ENCODE results near the gene FAM228A.

The FAM228A gene

GRCh38 chr2:24159708-24160107 is 15.1 kb upstream of the FAM228A start:
- no peak overlapping the region for H3K27ac ChIP-seq
- TF ChIP-seq CTCF (IDR thresholded peaks at IDR 0.05) (no peak), ZFX (IDR thresholded peaks at IDR 0.05; ENCODE audit: borderline replicate concordance) (no peak)

GRCh38 chr2:24160761-24161160 is 14.1 kb upstream of the FAM228A start:
- no peak overlapping the region for H3K27ac ChIP-seq
- no peak for TF ChIP-seq CTCF (IDR thresholded peaks at IDR 0.05)
- TF ChIP-seq ZFX (IDR thresholded peaks at IDR 0.05; ENCODE audit: borderline replicate concordance) = no peak

GRCh38 chr2:24162494-24162893 is 12.4 kb upstream of the FAM228A start:
- H3K27ac ChIP-seq = no peak overlapping the region
- TF ChIP-seq CTCF (IDR thresholded peaks at IDR 0.05) = no peak

- no peak overlapping the region for H3K27ac ChIP-seq
- TF ChIP-seq ZFX (IDR thresholded peaks at IDR 0.05; ENCODE audit: borderline replicate concordance) (no peak), CTCF (IDR thresholded peaks at IDR 0.05) (no peak)
Measured at GRCh38 chr2:24163186-24163585, 11.7 kb upstream of the FAM228A start.

GRCh38 chr2:24163601-24164000 is 11.3 kb upstream of the FAM228A start:
- TF ChIP-seq CTCF (IDR thresholded peaks at IDR 0.05) (no peak), ZFX (IDR thresholded peaks at IDR 0.05; ENCODE audit: borderline replicate concordance) (no peak)
- no peak overlapping the region for H3K27ac ChIP-seq

- TF ChIP-seq ZFX (IDR thresholded peaks at IDR 0.05; ENCODE audit: borderline replicate concordance) (no peak), CTCF (IDR thresholded peaks at IDR 0.05) (peak; percentile 73)
- no peak overlapping the region for H3K27ac ChIP-seq
Measured at GRCh38 chr2:24164416-24164973, 10.4 kb upstream of the FAM228A start.

GRCh38 chr2:24169023-24169422 is 5.8 kb upstream of the FAM228A start:
- H3K27ac ChIP-seq = no peak overlapping the region
- no peak for TF ChIP-seq ZFX (IDR thresholded peaks at IDR 0.05; ENCODE audit: borderline replicate concordance)
- TF ChIP-seq CTCF (IDR thresholded peaks at IDR 0.05) = no peak

Measured in 22Rv1 (cell line).